GM12873 (cell line): Measurements from ENCODE around the gene ISM2.

Experiments used
- CTCF ChIP-seq: IDR thresholded peaks from 2 replicates; pipeline ENCODE4 v1.5.1; 2012; ENCODE audit warnings: low read depth, mild to moderate bottlenecking, moderate library complexity, low read length, control low read depth; ENCODE audit not compliant: insufficient read depth; ENCODE audit errors: missing control alignments

The ISM2 gene

GRCh38 chr14:77488558-77488957 lies 10.1 kb downstream of the ISM2 start:
- no peak for TF ChIP-seq CTCF

- no peak for TF ChIP-seq CTCF
Measured at GRCh38 chr14:77485901-77486678, 12.5 kb downstream of the ISM2 start.

GRCh38 chr14:77485256-77485655 lies 13.4 kb downstream of the ISM2 start:
- no peak for TF ChIP-seq CTCF

GRCh38 chr14:77482422-77482821 lies 16.2 kb downstream of the ISM2 start:
- TF ChIP-seq CTCF, result no peak

- TF ChIP-seq CTCF, result no peak
Measured at GRCh38 chr14:77478796-77479195, 19.8 kb downstream of the ISM2 start.

- no peak for TF ChIP-seq CTCF
Measured at GRCh38 chr14:77478029-77478428, 20.6 kb downstream of the ISM2 start.

GRCh38 chr14:77475432-77476115 lies 23.0 kb downstream of the ISM2 start:
- no peak for TF ChIP-seq CTCF
